Caco-2 (cell line): ENCODE results near the gene TSSK6. TPM values are rescaled to one million over a fixed set of nuclear protein-coding genes. Genes with fewer than 3 reads are reported as not detected.

Experiments
- BruUV-seq: library from RNA; stranded (reverse); fragments of 400-500 nt; replicated peaks from 2 replicates; lab custom pipeline; 2021; lab: Mats Ljungman, UMichigan
- CTCF ChIA-PET: fragments of 300-600 bp; sonication (Branson Sonifier 250); formaldehyde crosslinking; loops from one replicate; lab custom pipeline; 2022; ENCODE audit warnings: antibody characterized with exemption; lab: Charles Lee
- POLR2A ChIA-PET: fragments of 300-600 bp; sonication (Branson Sonifier 250); formaldehyde crosslinking; loops from one replicate; lab custom pipeline; 2022; ENCODE audit warnings: antibody characterized with exemption; lab: Charles Lee
- DNase-seq, 2 experiments: peaks; one replicate each; pipeline versions ENCODE4 v3.0.0 to v3.0.0-alpha.2; 2020 to 2022
- H3K27me3 ChIP-seq: replicated peaks from 2 replicates; pipeline ENCODE4 v1.6.0; 2011; ENCODE audit warnings: low read length; ENCODE audit not compliant: control insufficient read depth, insufficient read depth
- H3K36me3 ChIP-seq: 2 replicates; pipeline ENCODE4 v1.5.1; 2011; ENCODE audit warnings: low read length; ENCODE audit not compliant: control insufficient read depth, insufficient read depth
- H3K4me1 ChIP-seq: fragments of 250-450 bp; sonication (Bioruptor Pico); 2 replicates; pipeline ENCODE4 v1.5.1; 2020; ENCODE audit warnings: mild to moderate bottlenecking
- H3K4me3 ChIP-seq: 2 replicates; pipeline ENCODE4 v1.5.1; 2011; ENCODE audit warnings: low read depth, mild to moderate bottlenecking, control low read depth, low read length
- H3K9me3 ChIP-seq: fragments of 250-450 bp; sonication (Bioruptor Pico); 2 replicates; pipeline ENCODE4 v1.5.1; 2020; ENCODE audit warnings: mild to moderate bottlenecking, moderate library complexity
- H3K27ac Mint-ChIP-seq: one replicate; pipeline ENCODE4 v1.8.0; 2022; ENCODE audit warnings: mixed read lengths; ENCODE audit not compliant: unreplicated experiment
- H3K27me3 Mint-ChIP-seq: one replicate; pipeline ENCODE4 v1.8.0; 2022; ENCODE audit warnings: mixed read lengths; ENCODE audit not compliant: insufficient read depth, unreplicated experiment
- H3K36me3 Mint-ChIP-seq: one replicate; pipeline ENCODE4 v1.8.0; 2022; ENCODE audit warnings: mild to moderate bottlenecking, mixed read lengths; ENCODE audit not compliant: insufficient read depth, unreplicated experiment
- H3K4me1 Mint-ChIP-seq: one replicate; pipeline ENCODE4 v1.8.0; 2022; ENCODE audit warnings: low read depth, mixed read lengths; ENCODE audit not compliant: unreplicated experiment
- H3K4me3 Mint-ChIP-seq: one replicate; pipeline ENCODE4 v1.8.0; 2022; ENCODE audit warnings: mild to moderate bottlenecking, moderate library complexity, mixed read lengths; ENCODE audit not compliant: unreplicated experiment
- H3K9me3 Mint-ChIP-seq: one replicate; pipeline ENCODE4 v1.8.0; 2022; ENCODE audit warnings: mixed read lengths; ENCODE audit not compliant: unreplicated experiment
- intact Hi-C: fragments of 100-400 bp; cut with micrococcal nuclease; formaldehyde crosslinking; loops from one replicate; pipeline ENCODE4 v1.10.0; 2022; ENCODE audit not compliant: unreplicated experiment
- total RNA-seq: library from RNA; stranded (reverse); gene quantifications from 2 replicates; pipeline ENCODE4 v1.2.3, GENCODE V29; 2022
- TF ChIP-seq, protein P1 (sequence below), 2 experiments: fragments of 200-600 bp in 1 of 2; IDR thresholded peaks; 1 replicate in 1 of 2; 2 replicates in 1 of 2; pipeline versions ENCODE4 v1.5.1 to v1.8.0; 2011 to 2022; ENCODE audit warnings: antibody characterized with exemption in 1 of 2, control low read depth in 1 of 2, inconsistent platforms in 1 of 2, low read depth in 1 of 2, low read length in 1 of 2, mild to moderate bottlenecking in 1 of 2, moderate library complexity in 1 of 2; ENCODE audit not compliant: insufficient read depth in 1 of 2, severe bottlenecking in 1 of 2, unreplicated experiment in 1 of 2

TSSK6 gene
- total RNA-seq, 1 experiment from 2014 or later = 3.8 TPM

DNA sequence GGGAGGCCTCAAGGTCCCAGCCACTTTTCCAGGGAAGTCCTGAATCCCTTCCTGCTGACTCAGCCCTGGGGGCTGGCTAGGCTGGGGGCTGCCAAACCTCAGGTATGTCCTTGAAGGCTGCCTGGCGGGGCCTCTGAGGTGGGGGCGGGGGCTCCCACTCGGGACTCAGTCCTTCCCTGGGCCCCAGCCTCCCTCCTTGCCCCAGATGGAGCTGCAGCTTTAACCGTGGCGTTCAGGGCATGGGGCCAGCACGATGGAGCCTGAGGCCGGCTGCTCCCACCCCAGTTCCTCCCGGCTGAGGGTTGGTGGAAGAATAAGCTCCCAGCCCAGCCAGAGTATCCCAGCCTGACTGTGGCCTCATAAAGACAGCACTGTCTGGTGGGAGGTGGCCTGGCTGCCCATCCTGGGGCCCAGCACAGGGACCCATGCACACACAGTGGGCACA lies 35.2 kb upstream of the TSSK6 start:
- Mint-ChIP-seq H3K4me1 (no peaks in the 10 kb centered on the region), H3K9me3 (no peaks in the 10 kb centered on the region), H3K4me3 (no peak overlapping the region), H3K36me3 (no peaks in the 10 kb centered on the region), H3K27me3 (peaks cover 4% of the 10 kb centered on the region), H3K27ac (no peak overlapping the region)
- no peaks in the 10 kb centered on the region for H3K27me3 ChIP-seq
- POLR2A ChIA-PET = no interaction called here
- CTCF ChIA-PET = interaction anchor here (0.7 kb wide), 1 partner anchor 18 kb away, joined by 3 read pairs; no protein-coding TSS in a partner anchor
- TF ChIP-seq, protein P1, sequence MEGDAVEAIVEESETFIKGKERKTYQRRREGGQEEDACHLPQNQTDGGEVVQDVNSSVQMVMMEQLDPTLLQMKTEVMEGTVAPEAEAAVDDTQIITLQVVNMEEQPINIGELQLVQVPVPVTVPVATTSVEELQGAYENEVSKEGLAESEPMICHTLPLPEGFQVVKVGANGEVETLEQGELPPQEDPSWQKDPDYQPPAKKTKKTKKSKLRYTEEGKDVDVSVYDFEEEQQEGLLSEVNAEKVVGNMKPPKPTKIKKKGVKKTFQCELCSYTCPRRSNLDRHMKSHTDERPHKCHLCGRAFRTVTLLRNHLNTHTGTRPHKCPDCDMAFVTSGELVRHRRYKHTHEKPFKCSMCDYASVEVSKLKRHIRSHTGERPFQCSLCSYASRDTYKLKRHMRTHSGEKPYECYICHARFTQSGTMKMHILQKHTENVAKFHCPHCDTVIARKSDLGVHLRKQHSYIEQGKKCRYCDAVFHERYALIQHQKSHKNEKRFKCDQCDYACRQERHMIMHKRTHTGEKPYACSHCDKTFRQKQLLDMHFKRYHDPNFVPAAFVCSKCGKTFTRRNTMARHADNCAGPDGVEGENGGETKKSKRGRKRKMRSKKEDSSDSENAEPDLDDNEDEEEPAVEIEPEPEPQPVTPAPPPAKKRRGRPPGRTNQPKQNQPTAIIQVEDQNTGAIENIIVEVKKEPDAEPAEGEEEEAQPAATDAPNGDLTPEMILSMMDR (IDR thresholded peaks at IDR 0.05; ENCODE audit: insufficient read depth in 1 of 2, low read depth in 1 of 2, low read length in 1 of 2, severe bottlenecking in 1 of 2, unreplicated experiment in 1 of 2) = no peak
- no peaks in the 10 kb centered on the region for H3K36me3 ChIP-seq
- H3K9me3 ChIP-seq = no peaks in the 10 kb centered on the region
- no TSS peak for BruUV-seq
- intact Hi-C loops = loop anchor here (5.0 kb wide), 1 partner anchor 67 kb away; the partner anchor contains the start of gene PBX4
- no peak for DNase-seq
- H3K4me1 ChIP-seq = no peaks in the 10 kb centered on the region
- H3K4me3 ChIP-seq = no peak overlapping the region

DNA sequence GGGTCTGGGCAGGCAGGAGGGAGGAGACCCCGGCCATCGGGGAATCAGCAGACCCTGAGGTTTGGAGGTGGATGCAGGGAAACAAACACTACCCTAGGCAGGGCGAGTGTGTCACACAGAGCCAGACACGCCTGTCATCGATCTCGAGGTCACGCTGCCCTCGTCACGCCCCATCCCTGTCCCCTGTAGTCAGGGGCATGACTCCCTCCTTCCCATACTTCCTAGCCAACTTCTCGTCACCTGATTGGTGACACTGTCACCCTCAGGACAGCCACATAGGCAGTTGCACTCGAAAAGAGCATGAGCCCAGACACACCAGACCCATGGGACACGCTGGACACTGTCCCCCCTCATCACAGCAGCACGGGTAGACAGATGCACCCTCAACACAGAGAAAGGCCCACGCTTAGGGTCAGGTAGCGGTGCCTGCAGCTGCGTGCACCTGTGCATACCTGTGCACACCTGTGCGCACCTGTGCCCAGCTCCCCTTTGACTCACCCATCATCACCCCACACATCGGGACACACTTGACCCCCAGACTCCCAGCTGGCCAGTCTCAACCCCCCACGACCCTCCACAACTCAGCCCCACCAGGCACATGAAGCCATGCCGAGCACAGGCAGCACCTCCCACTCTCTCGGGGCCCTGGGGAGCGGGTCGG lies 34.6 kb upstream of the TSSK6 start:
- CTCF ChIA-PET = no interaction called here
- Mint-ChIP-seq H3K9me3 (no peaks in the 10 kb centered on the region), H3K27ac (no peak overlapping the region), H3K4me1 (no peaks in the 10 kb centered on the region), H3K4me3 (no peak overlapping the region), H3K27me3 (peaks cover 4% of the 10 kb centered on the region), H3K36me3 (no peaks in the 10 kb centered on the region)
- Histone ChIP-seq H3K27me3 (no peaks in the 10 kb centered on the region), H3K36me3 (no peaks in the 10 kb centered on the region), H3K9me3 (no peaks in the 10 kb centered on the region), H3K4me1 (no peaks in the 10 kb centered on the region), H3K4me3 (no peak overlapping the region)
- TF ChIP-seq, protein P1 (IDR thresholded peaks at IDR 0.05; ENCODE audit: insufficient read depth in 1 of 2, low read depth in 1 of 2, low read length in 1 of 2, severe bottlenecking in 1 of 2, unreplicated experiment in 1 of 2) = no peak
- no TSS peak for BruUV-seq
- intact Hi-C loops = loop anchor here (5.0 kb wide), 1 partner anchor 67 kb away; the partner anchor contains the start of gene PBX4
- POLR2A ChIA-PET = no interaction called here
- no peak for DNase-seq

DNA sequence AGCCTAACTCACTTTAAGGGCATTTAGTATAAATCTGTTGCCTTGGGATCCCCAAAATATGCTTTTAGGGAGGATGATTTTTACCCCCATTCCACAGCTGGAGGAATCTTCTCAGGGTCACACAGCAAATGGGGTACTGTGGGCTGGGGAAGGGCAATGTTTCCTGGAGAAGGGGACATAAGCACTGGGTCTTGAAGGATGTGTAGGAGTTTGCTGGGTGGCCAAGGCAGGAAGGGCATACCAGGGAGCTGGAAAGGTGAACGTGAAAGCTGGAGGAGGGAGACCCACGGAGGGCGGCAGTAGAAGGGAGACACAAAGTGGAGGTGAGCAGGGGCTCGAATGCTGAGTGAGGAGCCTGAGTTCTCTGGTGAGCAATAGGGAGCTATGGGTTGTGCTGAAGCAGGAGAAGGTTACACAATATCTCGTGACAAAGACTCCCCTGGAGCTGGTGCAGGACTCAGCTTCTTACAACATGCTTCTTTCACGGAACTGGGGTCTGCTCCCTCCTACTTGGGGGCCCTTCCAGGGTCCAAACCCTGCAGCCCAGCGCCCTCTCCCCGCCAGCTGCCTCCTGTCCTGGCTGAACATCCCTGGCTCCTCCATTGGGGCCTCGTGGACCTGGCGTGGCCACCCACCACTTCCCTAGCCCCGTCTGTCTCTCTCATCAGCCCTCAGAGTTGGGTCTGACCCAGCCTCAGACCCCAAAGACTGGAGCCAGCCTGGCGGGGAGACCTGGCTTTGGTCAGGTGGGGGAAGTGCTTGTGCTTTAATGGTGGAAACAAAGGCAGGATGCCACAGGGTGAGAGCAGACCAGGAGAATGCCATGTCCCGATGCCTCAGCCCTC lies 33.8 kb upstream of the TSSK6 start:
- H3K9me3 Mint-ChIP-seq = no peaks in the 10 kb centered on the region
- Histone ChIP-seq H3K4me1 (no peaks in the 10 kb centered on the region), H3K9me3 (no peaks in the 10 kb centered on the region), H3K4me3 (no peak overlapping the region), H3K27me3 (no peaks in the 10 kb centered on the region), H3K36me3 (no peaks in the 10 kb centered on the region)
- H3K36me3 Mint-ChIP-seq = no peaks in the 10 kb centered on the region
- no TSS peak for BruUV-seq
- ChIA-PET POLR2A (no interaction called here), CTCF (no interaction called here)
- H3K4me3 Mint-ChIP-seq = no peak overlapping the region
- intact Hi-C loops = no loop called here
- H3K27me3 Mint-ChIP-seq = peaks cover 4% of the 10 kb centered on the region
- TF ChIP-seq, protein P1 (IDR thresholded peaks at IDR 0.05; ENCODE audit: insufficient read depth in 1 of 2, low read depth in 1 of 2, low read length in 1 of 2, severe bottlenecking in 1 of 2, unreplicated experiment in 1 of 2) = no peak
- DNase-seq = no peak
- no peak overlapping the region for H3K27ac Mint-ChIP-seq
- no peaks in the 10 kb centered on the region for H3K4me1 Mint-ChIP-seq
